Osteocyte (in vitro differentiated cells): ENCODE measurements around the gene SMAP1. TPM values are rescaled to one million over a fixed set of nuclear protein-coding genes. Genes with fewer than 3 reads are reported as not detected.

Experiments used
- DNase-seq: peaks from one replicate; pipeline ENCODE4 v3.0.0; 2021; ENCODE audit warnings: mixed read lengths; ENCODE audit not compliant: unreplicated experiment; ENCODE audit errors: extremely low spot score
- H3K27ac Mint-ChIP-seq: one replicate; pipeline ENCODE4 v1.8.0; 2021; ENCODE audit warnings: mild to moderate bottlenecking, mixed read lengths; ENCODE audit not compliant: unreplicated experiment
- H3K27me3 Mint-ChIP-seq: one replicate; pipeline ENCODE4 v1.8.0; 2021; ENCODE audit warnings: mixed read lengths; ENCODE audit not compliant: unreplicated experiment
- H3K36me3 Mint-ChIP-seq: one replicate; pipeline ENCODE4 v1.8.0; 2021; ENCODE audit warnings: mixed read lengths; ENCODE audit not compliant: unreplicated experiment
- H3K4me1 Mint-ChIP-seq: one replicate; pipeline ENCODE4 v1.8.0; 2021; ENCODE audit warnings: mixed read lengths; ENCODE audit not compliant: unreplicated experiment
- H3K4me3 Mint-ChIP-seq: one replicate; pipeline ENCODE4 v1.8.0; 2021; ENCODE audit warnings: mild to moderate bottlenecking, moderate library complexity, mixed read lengths; ENCODE audit not compliant: unreplicated experiment
- H3K9me3 Mint-ChIP-seq: one replicate; pipeline ENCODE4 v1.8.0; 2021; ENCODE audit warnings: mixed read lengths; ENCODE audit not compliant: unreplicated experiment
- total RNA-seq: library from RNA; stranded (reverse); gene quantifications from 2 replicates; pipeline ENCODE4 v1.2.1, GENCODE V29; 2021
- TF ChIP-seq, protein P1 (sequence below): fragments of 200-600 bp; sonication (generic); IDR thresholded peaks from 2 replicates; pipeline ENCODE4 v1.5.0; 2021; ENCODE audit warnings: antibody characterized with exemption, mild to moderate bottlenecking, moderate library complexity

Gene SMAP1
- total RNA-seq, 1 donor from 2014 or later: 27.2 TPM

DNA sequence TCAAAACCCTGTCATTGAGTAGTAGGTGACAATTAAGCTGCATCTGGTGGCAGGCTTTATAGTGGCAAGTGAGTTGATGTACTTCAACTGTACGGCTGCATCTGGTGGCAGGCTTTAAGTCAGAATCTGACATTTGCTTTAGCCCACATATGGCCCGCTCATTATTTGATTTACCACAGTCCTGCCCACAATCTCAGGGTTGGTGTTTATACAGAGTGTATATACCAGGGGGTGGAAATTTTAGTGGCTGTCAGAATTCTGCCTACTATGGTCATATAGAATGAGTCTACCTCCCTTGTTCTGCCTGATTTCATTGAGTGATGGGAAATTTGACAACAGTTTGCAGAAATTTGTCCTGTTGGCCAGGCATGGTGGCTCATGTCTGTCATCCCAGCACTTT lies 112.3 kb downstream of the SMAP1 start:
- Mint-ChIP-seq H3K36me3 (peaks cover 28% of the 10 kb centered on the region), H3K9me3 (peaks cover 26% of the 10 kb centered on the region), H3K27me3 (no peaks in the 10 kb centered on the region), H3K4me3 (no peak overlapping the region), H3K4me1 (no peaks in the 10 kb centered on the region), H3K27ac (no peak overlapping the region)
- TF ChIP-seq, protein P1, sequence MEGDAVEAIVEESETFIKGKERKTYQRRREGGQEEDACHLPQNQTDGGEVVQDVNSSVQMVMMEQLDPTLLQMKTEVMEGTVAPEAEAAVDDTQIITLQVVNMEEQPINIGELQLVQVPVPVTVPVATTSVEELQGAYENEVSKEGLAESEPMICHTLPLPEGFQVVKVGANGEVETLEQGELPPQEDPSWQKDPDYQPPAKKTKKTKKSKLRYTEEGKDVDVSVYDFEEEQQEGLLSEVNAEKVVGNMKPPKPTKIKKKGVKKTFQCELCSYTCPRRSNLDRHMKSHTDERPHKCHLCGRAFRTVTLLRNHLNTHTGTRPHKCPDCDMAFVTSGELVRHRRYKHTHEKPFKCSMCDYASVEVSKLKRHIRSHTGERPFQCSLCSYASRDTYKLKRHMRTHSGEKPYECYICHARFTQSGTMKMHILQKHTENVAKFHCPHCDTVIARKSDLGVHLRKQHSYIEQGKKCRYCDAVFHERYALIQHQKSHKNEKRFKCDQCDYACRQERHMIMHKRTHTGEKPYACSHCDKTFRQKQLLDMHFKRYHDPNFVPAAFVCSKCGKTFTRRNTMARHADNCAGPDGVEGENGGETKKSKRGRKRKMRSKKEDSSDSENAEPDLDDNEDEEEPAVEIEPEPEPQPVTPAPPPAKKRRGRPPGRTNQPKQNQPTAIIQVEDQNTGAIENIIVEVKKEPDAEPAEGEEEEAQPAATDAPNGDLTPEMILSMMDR: no peak
- DNase-seq: no peak

DNA sequence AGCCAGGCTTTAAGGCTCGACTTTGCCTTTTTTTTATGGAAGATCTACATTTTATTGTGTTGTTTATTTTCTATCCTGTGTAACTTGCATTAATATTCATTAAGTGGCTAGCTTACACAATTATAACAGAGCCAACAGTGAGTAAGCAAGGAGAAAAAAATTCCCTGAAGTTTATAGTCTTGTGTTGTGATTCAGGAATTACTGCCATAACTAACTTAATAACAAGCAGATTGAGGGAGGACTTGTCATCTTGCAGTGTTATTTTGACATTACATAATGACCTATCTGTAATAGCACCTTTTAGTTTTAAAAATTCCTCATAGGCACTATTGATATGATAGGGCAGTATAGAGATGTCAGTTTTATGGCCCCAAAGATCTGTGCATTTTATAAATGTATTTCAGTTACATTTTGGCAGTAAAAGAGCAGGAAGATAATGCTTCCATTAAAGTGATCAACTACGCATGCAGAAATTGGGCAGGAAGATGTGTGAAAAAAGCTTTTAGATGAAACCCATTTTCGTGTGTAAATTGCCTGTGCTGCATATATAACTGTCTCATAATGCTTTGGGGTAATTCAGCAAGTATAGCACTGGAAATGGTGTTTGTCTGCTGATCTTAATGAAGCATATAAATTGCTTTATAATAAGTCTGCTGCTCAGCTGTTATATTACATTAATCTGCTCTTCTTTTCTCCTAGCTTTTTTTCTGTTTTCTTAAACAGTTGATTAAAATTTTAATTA lies 123.0 kb downstream of the SMAP1 start:
- DNase-seq: no peak
- TF ChIP-seq, protein P1: no peak
- H3K27ac Mint-ChIP-seq: no peak overlapping the region
- no peak overlapping the region for H3K4me3 Mint-ChIP-seq
- H3K27me3 Mint-ChIP-seq: no peaks in the 10 kb centered on the region
- H3K36me3 Mint-ChIP-seq: peaks cover 2% of the 10 kb centered on the region
- peaks cover 5% of the 10 kb centered on the region for H3K9me3 Mint-ChIP-seq
- no peaks in the 10 kb centered on the region for H3K4me1 Mint-ChIP-seq

DNA sequence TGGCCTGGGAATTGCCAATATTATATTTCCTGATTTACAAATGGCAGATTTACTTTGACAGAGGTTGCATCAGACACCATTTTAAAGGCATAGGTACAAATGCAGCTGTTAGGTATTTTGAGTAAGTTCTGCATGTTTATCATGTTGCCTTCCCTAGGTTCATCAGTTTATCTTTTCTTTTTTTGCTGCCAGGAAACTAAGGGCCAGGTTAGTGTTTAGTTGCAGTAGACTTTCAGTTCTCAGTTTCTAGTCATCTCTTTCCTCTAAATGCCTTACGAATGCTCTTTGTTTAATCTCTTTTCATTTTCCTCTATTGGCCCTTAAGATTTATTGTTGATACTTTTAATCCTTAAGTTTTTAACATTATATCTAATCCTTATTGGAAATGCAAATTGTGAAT lies 129.9 kb downstream of the SMAP1 start:
- Mint-ChIP-seq H3K27me3 (no peaks in the 10 kb centered on the region), H3K4me3 (no peak overlapping the region), H3K27ac (no peak overlapping the region), H3K9me3 (peaks cover 11% of the 10 kb centered on the region), H3K36me3 (peaks cover 20% of the 10 kb centered on the region), H3K4me1 (no peaks in the 10 kb centered on the region)
- DNase-seq: no peak
- TF ChIP-seq, protein P1: no peak

DNA sequence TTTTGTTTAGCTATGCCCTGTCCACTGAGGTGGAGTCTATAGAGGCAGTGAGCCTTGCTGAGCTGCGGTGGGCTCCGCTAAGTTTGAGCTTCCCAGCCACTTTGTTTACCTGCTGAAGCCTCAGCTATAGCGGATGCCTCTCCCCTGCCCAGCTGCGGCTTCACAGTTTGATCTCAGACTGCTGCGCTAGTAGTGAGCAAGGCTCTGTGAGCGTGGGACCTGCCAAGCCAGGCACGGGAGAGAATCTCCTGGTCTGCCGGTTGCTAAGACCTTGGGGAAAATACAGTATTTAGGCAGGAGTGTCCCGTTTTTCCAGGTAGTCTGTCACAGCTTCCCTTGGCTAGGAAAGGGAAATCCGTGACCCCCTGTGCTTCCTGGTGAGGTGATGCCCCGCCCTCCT lies 138.4 kb downstream of the SMAP1 start:
- H3K4me1 Mint-ChIP-seq: no peaks in the 10 kb centered on the region
- H3K27ac Mint-ChIP-seq: no peak overlapping the region

DNA sequence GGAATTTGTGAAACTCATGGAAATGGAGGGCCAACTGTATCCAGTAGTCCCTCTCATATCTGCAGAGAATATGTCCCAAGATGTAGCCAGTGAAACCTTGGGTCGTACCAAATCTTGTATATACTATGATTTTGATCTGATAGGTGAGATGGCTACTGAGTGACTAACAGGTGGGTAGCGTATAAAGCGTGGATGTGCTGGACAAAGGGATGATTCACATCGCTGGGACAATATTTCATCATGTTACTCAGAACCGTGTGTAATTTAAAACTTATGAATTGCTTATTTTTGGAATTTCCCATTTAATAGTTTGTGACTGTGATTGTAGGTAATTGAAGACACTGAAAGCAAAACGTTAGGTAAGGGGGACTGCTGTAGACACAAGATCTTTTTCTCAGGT lies 144.1 kb downstream of the SMAP1 start:
- H3K4me1 Mint-ChIP-seq: no peaks in the 10 kb centered on the region
- no peak for DNase-seq
- H3K27ac Mint-ChIP-seq: no peak overlapping the region
- H3K36me3 Mint-ChIP-seq: peaks cover 12% of the 10 kb centered on the region
- no peaks in the 10 kb centered on the region for H3K9me3 Mint-ChIP-seq
- no peaks in the 10 kb centered on the region for H3K27me3 Mint-ChIP-seq
- TF ChIP-seq, protein P1: no peak
- no peak overlapping the region for H3K4me3 Mint-ChIP-seq

More for the DNA sequence above, 138.4 kb downstream of the SMAP1 start:
- Mint-ChIP-seq H3K4me3 (no peak overlapping the region), H3K36me3 (peaks cover 49% of the 10 kb centered on the region), H3K27me3 (no peaks in the 10 kb centered on the region), H3K9me3 (peaks cover 29% of the 10 kb centered on the region)
- DNase-seq: no peak
- TF ChIP-seq, protein P1: no peak
